Right hindlimb (tissue), 1 donor: ENCODE results near the gene CROCC2.
A peak's percentile ranks its signal among the peaks of the same experiment; 100 is the strongest.
"Not testable (repeated sequence)": the region's sequence is repeated elsewhere in the genome, so short reads cannot be mapped to it uniquely, and the experiment has no call there.

ENCODE experiments used
- DNase-seq: peaks from one replicate; pipeline ENCODE4 v3.0.0-alpha.2; 2018

CROCC2 gene

GRCh38 chr2:240972201-240972600 lies 66.1 kb downstream of the CROCC2 start:
- no peak for DNase-seq

- no peak for DNase-seq
Measured at GRCh38 chr2:240972636-240973521, 66.7 kb downstream of the CROCC2 start.

GRCh38 chr2:240974771-240975572 lies 68.8 kb downstream of the CROCC2 start:
- no peak for DNase-seq

GRCh38 chr2:240975903-240976302 lies 69.8 kb downstream of the CROCC2 start:
- DNase-seq, result not testable (repeated sequence)

GRCh38 chr2:240981280-240981679 lies 75.1 kb downstream of the CROCC2 start:
- no peak for DNase-seq

GRCh38 chr2:240981871-240982800 lies 76.0 kb downstream of the CROCC2 start:
- no peak for DNase-seq

- DNase-seq, result no peak
Measured at GRCh38 chr2:240982821-240983281, 76.7 kb downstream of the CROCC2 start.

GRCh38 chr2:240983361-240983995 lies 77.3 kb downstream of the CROCC2 start:
- no peak for DNase-seq

GRCh38 chr2:240983996-240984498 lies 77.9 kb downstream of the CROCC2 start:
- DNase-seq, result no peak

GRCh38 chr2:240985881-240986786 lies 80.0 kb downstream of the CROCC2 start:
- no peak for DNase-seq

GRCh38 chr2:240986787-240987411 lies 80.8 kb downstream of the CROCC2 start:
- DNase-seq, result peak; percentile 72

- DNase-seq, result no peak
Measured at GRCh38 chr2:240987588-240987987, 81.5 kb downstream of the CROCC2 start.

- peak; percentile 12 for DNase-seq
Measured at GRCh38 chr2:240988146-240988545, 82.0 kb downstream of the CROCC2 start.

GRCh38 chr2:240988571-240989271 lies 82.6 kb downstream of the CROCC2 start:
- no peak for DNase-seq

GRCh38 chr2:240989451-240990265 lies 83.5 kb downstream of the CROCC2 start:
- peak; percentile 15 for DNase-seq

- DNase-seq, result no peak
Measured at GRCh38 chr2:240990266-240990529, 84.1 kb downstream of the CROCC2 start.

- peak; percentile 9 for DNase-seq
Measured at GRCh38 chr2:240990726-240991377, 84.7 kb downstream of the CROCC2 start.
